Astrocyte of the cerebellum (primary cell): ENCODE results near the gene SASH1.

Experiments
- DNase-seq: peaks from one replicate; pipeline ENCODE4 v3.0.0-alpha.2; 2011; ENCODE audit warnings: low read depth
- H3K4me3 ChIP-seq: 2 replicates; pipeline ENCODE4 v1.5.1; 2011; ENCODE audit warnings: mild to moderate bottlenecking, low read depth, low read length, moderate library complexity
- CTCF ChIP-seq: IDR thresholded peaks from 2 replicates; pipeline ENCODE4 v1.5.1; 2012; ENCODE audit warnings: low read length, low read depth, moderate library complexity, mild to moderate bottlenecking; ENCODE audit errors: missing control alignments
- in situ Hi-C: cut with HindIII; loops from 2 replicates; pipeline ENCODE4 v1.10.0; 2017; ENCODE audit warnings: low sequenced_read_pairs

SASH1 gene

GRCh38 chr6:148593813-148594170 is 251.2 kb downstream of the SASH1 start:
- in situ Hi-C loops, result no loop called here
- DNase-seq, result no peak
- TF ChIP-seq CTCF, result no peak
- no peak overlapping the region for H3K4me3 ChIP-seq

GRCh38 chr6:148595550-148595949 is 252.9 kb downstream of the SASH1 start:
- in situ Hi-C loops, result no loop called here

GRCh38 chr6:148596891-148597455 is 254.3 kb downstream of the SASH1 start:
- in situ Hi-C loops, result no loop called here
- no peak for DNase-seq
- H3K4me3 ChIP-seq, result no peak overlapping the region
- TF ChIP-seq CTCF, result no peak

More at GRCh38 chr6:148595550-148595949, 252.9 kb downstream of the SASH1 start:
- H3K4me3 ChIP-seq, result no peak overlapping the region
- TF ChIP-seq CTCF, result no peak
- no peak for DNase-seq

- in situ Hi-C loops, result no loop called here
- H3K4me3 ChIP-seq, result no peak overlapping the region
- DNase-seq, result no peak
- TF ChIP-seq CTCF, result no peak
Observed at GRCh38 chr6:148598724-148599123, 256.1 kb downstream of the SASH1 start.

- no peak for DNase-seq
- in situ Hi-C loops, result no loop called here
- no peak overlapping the region for H3K4me3 ChIP-seq
- TF ChIP-seq CTCF, result no peak
Observed at GRCh38 chr6:148599967-148600426, 257.4 kb downstream of the SASH1 start.
